Breast epithelium (tissue), 3 donors: Measurements from ENCODE around the gene ADAMTSL5.

Experiments
- CTCF ChIP-seq, 3 donors: fragments of 450-650 bp; IDR thresholded peaks; one replicate each; pipeline ENCODE4 v1.5.1; 2016 to 2017; ENCODE audit warnings: antibody characterized with exemption in 3 of 3, mild to moderate bottlenecking in 3 of 3, moderate library complexity in 3 of 3
- POLR2A ChIP-seq: fragments of 450-650 bp; IDR thresholded peaks from one replicate; pipeline ENCODE4 v1.6.1; 2016; ENCODE audit warnings: antibody characterized with exemption, mild to moderate bottlenecking, moderate library complexity

GRCh38 chr19:1471010-1471514 is 41.8 kb downstream of the ADAMTSL5 start:
- TF ChIP-seq CTCF (IDR thresholded peaks at IDR 0.05), result no peak
- no peak for TF ChIP-seq POLR2A
